GM12801 (cell line): ENCODE measurements around the gene DMD.

Experiments
- TF ChIP-seq, protein P1 (sequence below): IDR thresholded peaks from one replicate; pipeline ENCODE4 v1.5.1; 2011; ENCODE audit warnings: control low read depth; ENCODE audit not compliant: insufficient read length; ENCODE audit errors: extremely low read depth

Gene DMD

DNA sequence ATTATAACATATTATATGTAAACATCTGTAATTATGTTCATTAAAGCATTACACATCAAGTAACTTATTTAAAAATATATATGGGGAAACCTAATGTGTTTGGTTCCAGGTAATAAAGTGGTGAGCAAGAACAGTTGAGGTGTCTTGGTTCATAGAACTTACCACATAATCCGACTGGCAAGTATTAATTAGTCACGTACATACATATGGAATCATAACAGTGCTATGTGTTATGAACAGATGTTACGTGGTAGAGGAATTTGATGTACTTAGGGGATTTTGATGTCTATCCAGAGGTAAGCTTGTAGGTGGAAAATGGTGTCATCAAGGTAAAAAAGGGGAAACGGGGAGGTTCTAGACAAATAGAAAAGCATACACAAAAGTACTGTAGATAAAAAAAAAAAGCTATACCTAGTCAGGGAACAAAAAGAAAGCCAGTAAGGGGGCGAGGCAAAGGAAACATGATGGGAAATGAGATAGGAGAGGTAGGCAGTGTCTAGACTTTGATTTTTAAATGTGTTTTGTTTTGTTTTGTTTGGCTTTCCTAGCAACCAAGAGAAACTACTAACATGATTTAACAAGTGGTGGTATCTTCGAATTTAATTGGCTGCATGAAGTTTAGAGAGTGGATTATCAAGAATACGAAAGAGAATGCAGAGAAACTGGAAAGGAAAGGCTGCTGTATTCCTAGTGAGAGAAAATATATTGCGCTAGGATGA lies 12.6 kb downstream of the DMD start:
- TF ChIP-seq, protein P1, sequence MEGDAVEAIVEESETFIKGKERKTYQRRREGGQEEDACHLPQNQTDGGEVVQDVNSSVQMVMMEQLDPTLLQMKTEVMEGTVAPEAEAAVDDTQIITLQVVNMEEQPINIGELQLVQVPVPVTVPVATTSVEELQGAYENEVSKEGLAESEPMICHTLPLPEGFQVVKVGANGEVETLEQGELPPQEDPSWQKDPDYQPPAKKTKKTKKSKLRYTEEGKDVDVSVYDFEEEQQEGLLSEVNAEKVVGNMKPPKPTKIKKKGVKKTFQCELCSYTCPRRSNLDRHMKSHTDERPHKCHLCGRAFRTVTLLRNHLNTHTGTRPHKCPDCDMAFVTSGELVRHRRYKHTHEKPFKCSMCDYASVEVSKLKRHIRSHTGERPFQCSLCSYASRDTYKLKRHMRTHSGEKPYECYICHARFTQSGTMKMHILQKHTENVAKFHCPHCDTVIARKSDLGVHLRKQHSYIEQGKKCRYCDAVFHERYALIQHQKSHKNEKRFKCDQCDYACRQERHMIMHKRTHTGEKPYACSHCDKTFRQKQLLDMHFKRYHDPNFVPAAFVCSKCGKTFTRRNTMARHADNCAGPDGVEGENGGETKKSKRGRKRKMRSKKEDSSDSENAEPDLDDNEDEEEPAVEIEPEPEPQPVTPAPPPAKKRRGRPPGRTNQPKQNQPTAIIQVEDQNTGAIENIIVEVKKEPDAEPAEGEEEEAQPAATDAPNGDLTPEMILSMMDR = no peak

DNA sequence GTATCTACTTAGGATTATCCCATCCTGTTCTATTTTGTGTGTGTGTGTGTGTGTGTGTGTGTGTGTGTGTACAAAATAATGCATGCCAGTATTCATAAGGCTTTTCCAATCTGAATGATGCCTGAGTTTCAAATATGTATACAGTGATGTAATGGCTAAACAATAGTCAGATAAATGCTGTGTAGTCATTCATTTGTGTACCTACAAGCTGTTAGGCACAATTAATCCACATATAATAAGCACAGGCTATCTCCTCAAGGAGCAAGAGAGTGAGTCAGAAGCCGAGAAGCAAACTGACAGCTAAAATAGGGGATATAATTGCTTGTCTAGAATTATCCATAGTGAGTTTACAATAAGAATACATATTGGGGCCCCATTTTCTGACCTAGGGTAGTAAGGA lies 15.7 kb downstream of the DMD start:
- TF ChIP-seq, protein P1 = no peak

DNA sequence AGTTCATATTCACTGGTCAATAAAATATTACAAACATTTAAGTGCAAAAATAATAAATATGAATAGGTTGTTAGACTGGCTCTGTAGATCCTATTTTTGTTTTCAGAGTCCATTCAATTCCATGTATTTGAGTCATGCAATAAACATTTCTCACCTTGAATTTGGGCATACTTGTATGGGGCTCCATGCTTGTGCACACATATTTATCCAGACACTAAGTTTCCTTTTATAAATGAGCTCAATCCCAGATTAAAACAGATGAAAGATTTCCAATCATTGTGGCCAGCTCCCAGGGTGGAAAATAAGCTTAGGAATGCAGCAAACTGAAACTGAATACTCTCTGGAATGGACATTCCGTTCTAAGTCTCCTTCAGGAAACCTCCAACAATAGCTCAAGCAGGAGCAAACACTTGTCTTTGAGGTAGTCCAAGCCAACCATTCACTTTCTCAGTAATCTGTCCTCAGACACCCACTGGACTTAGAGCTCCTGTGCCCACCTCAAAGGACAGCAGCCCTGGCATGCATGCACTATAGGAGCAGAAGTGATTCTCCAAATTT lies 16.4 kb downstream of the DMD start:
- TF ChIP-seq, protein P1 = no peak

DNA sequence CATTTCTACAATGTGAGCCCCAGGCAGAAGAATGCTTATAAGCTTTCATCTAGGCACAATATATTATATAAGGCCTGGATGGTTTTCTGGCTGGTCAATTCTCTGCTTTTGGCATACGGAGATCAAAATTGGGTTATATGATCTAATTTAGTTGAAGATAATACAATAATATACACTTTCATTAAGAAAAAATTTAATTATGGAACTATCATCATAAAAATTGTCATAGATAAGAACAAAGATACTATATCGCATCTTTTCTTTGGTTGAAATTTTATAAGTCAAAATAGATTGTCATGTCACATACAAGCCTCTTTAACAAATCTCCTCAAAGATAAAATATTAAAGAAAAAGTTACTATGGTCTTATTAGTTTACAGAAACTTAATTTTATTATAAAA lies 17.1 kb downstream of the DMD start:
- TF ChIP-seq, protein P1 = no peak

DNA sequence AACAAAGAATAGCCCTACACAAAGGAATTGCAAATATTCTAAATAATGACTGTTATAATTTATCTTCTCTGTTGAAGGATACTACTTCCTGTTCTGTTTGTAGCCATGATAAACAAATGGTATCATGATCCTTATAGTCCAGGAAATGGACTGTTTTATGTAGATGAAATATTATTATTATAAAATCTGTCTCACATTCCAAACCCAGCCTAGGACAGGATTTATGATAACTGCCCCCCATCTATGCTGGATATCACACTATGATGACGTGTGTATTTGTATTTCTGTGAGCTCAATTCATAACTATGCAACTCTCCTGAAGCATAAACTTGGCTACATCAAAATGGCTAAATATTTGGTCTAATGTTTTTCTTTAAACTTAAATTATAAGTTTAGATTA lies 21.3 kb downstream of the DMD start:
- TF ChIP-seq, protein P1 = no peak

DNA sequence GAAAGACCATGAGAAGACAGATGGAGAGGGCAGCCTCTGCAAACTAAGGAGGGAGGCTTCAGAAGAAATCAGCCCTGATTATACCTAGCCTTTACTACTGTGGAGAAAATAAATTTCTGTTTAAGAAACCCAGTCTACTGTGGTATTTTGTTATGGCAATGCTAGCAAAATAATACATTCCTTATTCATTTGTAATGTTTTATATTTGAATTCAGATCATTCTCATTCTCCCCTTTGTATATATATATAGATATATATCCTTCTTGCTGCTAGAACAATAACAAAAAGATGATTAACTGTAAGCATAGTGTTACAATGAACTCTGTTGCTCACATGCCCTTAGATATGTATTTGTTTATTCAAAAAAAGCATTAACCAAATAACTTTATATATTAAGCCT lies 22.5 kb downstream of the DMD start:
- TF ChIP-seq, protein P1 = no peak

DNA sequence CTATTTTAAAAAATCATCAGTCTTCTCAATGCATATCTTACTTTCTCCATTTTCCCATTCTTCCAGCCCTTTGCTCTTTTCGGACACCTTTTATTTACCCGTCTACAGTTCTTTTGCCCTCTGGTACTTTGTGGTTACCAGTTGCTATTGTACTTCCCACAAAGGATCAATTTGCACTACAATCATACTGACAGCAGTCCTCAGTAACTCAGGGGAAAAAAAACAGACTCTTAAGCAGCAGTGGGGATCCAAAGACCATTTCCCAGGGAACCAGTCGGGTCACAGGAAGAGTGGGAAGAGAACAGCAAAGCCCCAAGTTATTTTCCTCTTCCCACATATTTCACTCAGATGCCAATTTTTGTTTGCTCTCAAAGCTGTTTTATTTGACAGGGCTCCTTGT lies 23.1 kb downstream of the DMD start:
- TF ChIP-seq, protein P1 = no peak
